WTC11 (cell line): Measurements from ENCODE around the gene CDK16. TPM values are rescaled to one million over a fixed set of nuclear protein-coding genes. Genes with fewer than 3 reads are reported as not detected.
A peak's percentile ranks its signal among the peaks of the same experiment; 100 is the strongest.

Experiments
- ATAC-seq: fragments of 200-7000 bp; cut with Tn5 transposase; 2 replicates; pipeline ENCODE4 v1.10.0; 2021; ENCODE audit warnings: mild to moderate bottlenecking, moderate library complexity
- CTCF ChIA-PET: fragments of 300-600 bp; sonication (Branson Sonifier 250); formaldehyde crosslinking; loops from one replicate; lab custom pipeline; 2021; ENCODE audit warnings: antibody characterized with exemption; lab: Charles Lee
- POLR2A ChIA-PET: fragments of 350-600 bp; sonication (Branson Sonifier 250); formaldehyde crosslinking; loops from one replicate; lab custom pipeline; 2021; ENCODE audit warnings: antibody characterized with exemption; lab: Charles Lee
- DNase-seq: peaks from one replicate; pipeline ENCODE4 v3.0.0; 2021; ENCODE audit warnings: low spot score
- H3K27ac Mint-ChIP-seq: 2 replicates; pipeline ENCODE4 v1.8.0; 2021; ENCODE audit warnings: mixed read lengths
- H3K27me3 Mint-ChIP-seq: 2 replicates; pipeline ENCODE4 v1.8.0; 2021; ENCODE audit warnings: low read depth, mild to moderate bottlenecking, moderate library complexity, mixed read lengths
- H3K36me3 Mint-ChIP-seq: 2 replicates; pipeline ENCODE4 v1.8.0; 2021; ENCODE audit warnings: mixed read lengths
- H3K4me1 Mint-ChIP-seq: 2 replicates; pipeline ENCODE4 v1.8.0; 2022; ENCODE audit warnings: mixed read lengths
- H3K4me3 Mint-ChIP-seq: 2 replicates; pipeline ENCODE4 v1.8.0; 2021; ENCODE audit warnings: mild to moderate bottlenecking, moderate library complexity, mixed read lengths
- H3K9me3 Mint-ChIP-seq: 2 replicates; pipeline ENCODE4 v1.8.0; 2021; ENCODE audit warnings: mixed read lengths
- CBFB ChIP-seq: sonication (generic); formaldehyde crosslinking; IDR thresholded peaks from 2 replicates; pipeline ENCODE4 v1.8.1; 2022; ENCODE audit warnings: mild to moderate bottlenecking, low read depth, missing genetic modification reagents
- CREB1 ChIP-seq: sonication (generic); formaldehyde crosslinking; IDR thresholded peaks from 2 replicates; pipeline ENCODE4 v1.8.0; 2023; ENCODE audit warnings: mild to moderate bottlenecking, missing genetic modification reagents
- CREM ChIP-seq: sonication (generic); formaldehyde crosslinking; IDR thresholded peaks from 2 replicates; pipeline ENCODE4 v1.8.1; 2022; ENCODE audit warnings: mild to moderate bottlenecking, missing genetic modification reagents, moderate library complexity
- E2F1 ChIP-seq: sonication (generic); formaldehyde crosslinking; IDR thresholded peaks from 2 replicates; pipeline ENCODE4 v1.8.0; 2022; ENCODE audit warnings: mild to moderate bottlenecking, missing genetic modification reagents
- E2F5 ChIP-seq: sonication (generic); formaldehyde crosslinking; IDR thresholded peaks from 2 replicates; pipeline ENCODE4 v1.8.1; 2022; ENCODE audit warnings: mild to moderate bottlenecking, moderate library complexity, missing genetic modification reagents
- ERG ChIP-seq: fragments of 250-450 bp; sonication (Bioruptor Pico); IDR thresholded peaks from 2 replicates; pipeline ENCODE4 v1.8.0; 2021; ENCODE audit warnings: mild to moderate bottlenecking
- GABPB1 ChIP-seq: sonication (generic); formaldehyde crosslinking; IDR thresholded peaks from 2 replicates; pipeline ENCODE4 v1.8.1; 2023; ENCODE audit warnings: mild to moderate bottlenecking, missing genetic modification reagents
- KAT7 ChIP-seq: sonication (generic); formaldehyde crosslinking; IDR thresholded peaks from 2 replicates; pipeline ENCODE4 v1.8.1; 2023; ENCODE audit warnings: missing genetic modification reagents, mild to moderate bottlenecking, borderline replicate concordance
- MAX ChIP-seq: sonication (generic); formaldehyde crosslinking; IDR thresholded peaks from 2 replicates; pipeline ENCODE4 v1.8.0; 2022; ENCODE audit warnings: mild to moderate bottlenecking, missing genetic modification reagents
- MYBL2 ChIP-seq: sonication (generic); formaldehyde crosslinking; IDR thresholded peaks from 2 replicates; pipeline ENCODE4 v1.8.1; 2023; ENCODE audit warnings: mild to moderate bottlenecking, moderate library complexity, missing genetic modification reagents
- STAT6 ChIP-seq: sonication (generic); formaldehyde crosslinking; conservative IDR thresholded peaks from 2 replicates; pipeline ENCODE4 v1.8.1; 2023; ENCODE audit warnings: mild to moderate bottlenecking, low read depth, missing genetic modification reagents, moderate library complexity
- ZBTB43 ChIP-seq: sonication (generic); formaldehyde crosslinking; IDR thresholded peaks from 2 replicates; pipeline ENCODE4 v1.8.1; 2023; ENCODE audit warnings: mild to moderate bottlenecking, missing genetic modification reagents
- ZNF138 ChIP-seq: sonication (generic); formaldehyde crosslinking; conservative IDR thresholded peaks from 2 replicates; pipeline ENCODE4 v1.8.1; 2022; ENCODE audit warnings: mild to moderate bottlenecking, moderate library complexity, missing genetic modification reagents
- ZNF232 ChIP-seq: sonication (generic); formaldehyde crosslinking; IDR thresholded peaks from 2 replicates; pipeline ENCODE4 v1.8.0; 2022; ENCODE audit warnings: mild to moderate bottlenecking, missing genetic modification reagents
- total RNA-seq: library from RNA; stranded (reverse); gene quantifications from 3 replicates; pipeline ENCODE4 v1.2.3, GENCODE V29; 2021
- TF ChIP-seq, protein P1 (sequence below): sonication (generic); formaldehyde crosslinking; IDR thresholded peaks from 2 replicates; pipeline ENCODE4 v1.8.0; 2023; ENCODE audit warnings: missing genetic modification reagents
- TF ChIP-seq, protein P2 (sequence below): fragments of 200-600 bp; IDR thresholded peaks from 2 replicates; pipeline ENCODE4 v1.8.0; 2022; ENCODE audit warnings: antibody characterized with exemption

CDK16 gene
- total RNA-seq, 1 experiment from 2014 or later = 130 TPM

- Mint-ChIP-seq H3K27me3 (no peaks in the 10 kb centered on the region), H3K4me1 (peaks cover 46% of the 10 kb centered on the region), H3K36me3 (peaks cover 54% of the 10 kb centered on the region), H3K27ac (peak overlapping the region; percentile 68), H3K4me3 (peak overlapping the region; percentile 92), H3K9me3 (no peaks in the 10 kb centered on the region)
- peak; percentile 56 for ATAC-seq
- no peak for DNase-seq
- no peak for TF ChIP-seq MYBL2 (CRISPR knock-in tag)
- TF ChIP-seq, protein P1, sequence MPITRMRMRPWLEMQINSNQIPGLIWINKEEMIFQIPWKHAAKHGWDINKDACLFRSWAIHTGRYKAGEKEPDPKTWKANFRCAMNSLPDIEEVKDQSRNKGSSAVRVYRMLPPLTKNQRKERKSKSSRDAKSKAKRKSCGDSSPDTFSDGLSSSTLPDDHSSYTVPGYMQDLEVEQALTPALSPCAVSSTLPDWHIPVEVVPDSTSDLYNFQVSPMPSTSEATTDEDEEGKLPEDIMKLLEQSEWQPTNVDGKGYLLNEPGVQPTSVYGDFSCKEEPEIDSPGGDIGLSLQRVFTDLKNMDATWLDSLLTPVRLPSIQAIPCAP (CRISPR knock-in tag) = no peak
- TF ChIP-seq MAX (CRISPR knock-in tag) = no peak
- TF ChIP-seq CBFB (CRISPR knock-in tag) = no peak
- TF ChIP-seq GABPB1 (CRISPR knock-in tag) = no peak
- no peak for TF ChIP-seq E2F1 (CRISPR knock-in tag)
- TF ChIP-seq, protein P2, sequence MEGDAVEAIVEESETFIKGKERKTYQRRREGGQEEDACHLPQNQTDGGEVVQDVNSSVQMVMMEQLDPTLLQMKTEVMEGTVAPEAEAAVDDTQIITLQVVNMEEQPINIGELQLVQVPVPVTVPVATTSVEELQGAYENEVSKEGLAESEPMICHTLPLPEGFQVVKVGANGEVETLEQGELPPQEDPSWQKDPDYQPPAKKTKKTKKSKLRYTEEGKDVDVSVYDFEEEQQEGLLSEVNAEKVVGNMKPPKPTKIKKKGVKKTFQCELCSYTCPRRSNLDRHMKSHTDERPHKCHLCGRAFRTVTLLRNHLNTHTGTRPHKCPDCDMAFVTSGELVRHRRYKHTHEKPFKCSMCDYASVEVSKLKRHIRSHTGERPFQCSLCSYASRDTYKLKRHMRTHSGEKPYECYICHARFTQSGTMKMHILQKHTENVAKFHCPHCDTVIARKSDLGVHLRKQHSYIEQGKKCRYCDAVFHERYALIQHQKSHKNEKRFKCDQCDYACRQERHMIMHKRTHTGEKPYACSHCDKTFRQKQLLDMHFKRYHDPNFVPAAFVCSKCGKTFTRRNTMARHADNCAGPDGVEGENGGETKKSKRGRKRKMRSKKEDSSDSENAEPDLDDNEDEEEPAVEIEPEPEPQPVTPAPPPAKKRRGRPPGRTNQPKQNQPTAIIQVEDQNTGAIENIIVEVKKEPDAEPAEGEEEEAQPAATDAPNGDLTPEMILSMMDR = no peak
- no peak for TF ChIP-seq ERG
- ChIA-PET POLR2A (no interaction called here), CTCF (no interaction called here)
Observed at GRCh38 chrX:47198026-47198686, 20.3 kb upstream of the CDK16 start.

GRCh38 chrX:47198687-47199080, 19.8 kb upstream of the CDK16 start:
- ATAC-seq (no peak), DNase-seq (no peak)
- ChIA-PET POLR2A (no interaction called here), CTCF (no interaction called here)
- Mint-ChIP-seq H3K27ac (peak overlapping the region; percentile 68), H3K9me3 (no peaks in the 10 kb centered on the region), H3K36me3 (peaks cover 57% of the 10 kb centered on the region), H3K4me1 (peaks cover 46% of the 10 kb centered on the region), H3K27me3 (no peaks in the 10 kb centered on the region), H3K4me3 (peak overlapping the region; percentile 10; the same call in 1 of the 2 replicates)
- TF ChIP-seq KAT7 (CRISPR knock-in tag) (no peak), E2F5 (no peak), STAT6 (no peak), ZBTB43 (CRISPR knock-in tag) (no peak), ZNF232 (CRISPR knock-in tag) (no peak), MAX (CRISPR knock-in tag) (no peak), ZNF138 (CRISPR knock-in tag) (no peak), CREB1 (CRISPR knock-in tag) (no peak), CREM (CRISPR knock-in tag) (no peak)
- TF ChIP-seq, protein P1 (CRISPR knock-in tag) = no peak
